ENCODE data around the gene CARMIL1.

DNA sequence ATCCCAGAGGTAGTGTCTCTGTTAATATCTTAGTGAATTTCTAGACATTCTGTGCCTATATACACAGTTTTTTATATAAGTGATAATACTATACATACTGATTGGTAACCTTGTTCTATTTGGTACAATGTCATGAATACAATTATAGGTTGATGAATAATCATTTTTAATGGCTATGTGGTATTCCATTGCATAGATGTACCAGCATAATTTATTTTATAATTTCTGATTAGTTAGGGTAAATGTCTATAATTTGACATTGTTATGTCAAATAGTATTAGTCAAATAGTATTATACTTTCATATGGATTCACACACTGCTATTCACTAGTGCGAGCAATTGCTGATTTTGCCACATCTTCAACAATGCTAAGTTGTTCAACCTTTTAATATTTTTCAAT, 262.1 kb downstream of the CARMIL1 start:
- TF ChIP-seq, protein P1, sequence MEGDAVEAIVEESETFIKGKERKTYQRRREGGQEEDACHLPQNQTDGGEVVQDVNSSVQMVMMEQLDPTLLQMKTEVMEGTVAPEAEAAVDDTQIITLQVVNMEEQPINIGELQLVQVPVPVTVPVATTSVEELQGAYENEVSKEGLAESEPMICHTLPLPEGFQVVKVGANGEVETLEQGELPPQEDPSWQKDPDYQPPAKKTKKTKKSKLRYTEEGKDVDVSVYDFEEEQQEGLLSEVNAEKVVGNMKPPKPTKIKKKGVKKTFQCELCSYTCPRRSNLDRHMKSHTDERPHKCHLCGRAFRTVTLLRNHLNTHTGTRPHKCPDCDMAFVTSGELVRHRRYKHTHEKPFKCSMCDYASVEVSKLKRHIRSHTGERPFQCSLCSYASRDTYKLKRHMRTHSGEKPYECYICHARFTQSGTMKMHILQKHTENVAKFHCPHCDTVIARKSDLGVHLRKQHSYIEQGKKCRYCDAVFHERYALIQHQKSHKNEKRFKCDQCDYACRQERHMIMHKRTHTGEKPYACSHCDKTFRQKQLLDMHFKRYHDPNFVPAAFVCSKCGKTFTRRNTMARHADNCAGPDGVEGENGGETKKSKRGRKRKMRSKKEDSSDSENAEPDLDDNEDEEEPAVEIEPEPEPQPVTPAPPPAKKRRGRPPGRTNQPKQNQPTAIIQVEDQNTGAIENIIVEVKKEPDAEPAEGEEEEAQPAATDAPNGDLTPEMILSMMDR (tag by site-specific recombination; IDR thresholded peaks at IDR 0.05) = no peak
- TF ChIP-seq, protein P2, sequence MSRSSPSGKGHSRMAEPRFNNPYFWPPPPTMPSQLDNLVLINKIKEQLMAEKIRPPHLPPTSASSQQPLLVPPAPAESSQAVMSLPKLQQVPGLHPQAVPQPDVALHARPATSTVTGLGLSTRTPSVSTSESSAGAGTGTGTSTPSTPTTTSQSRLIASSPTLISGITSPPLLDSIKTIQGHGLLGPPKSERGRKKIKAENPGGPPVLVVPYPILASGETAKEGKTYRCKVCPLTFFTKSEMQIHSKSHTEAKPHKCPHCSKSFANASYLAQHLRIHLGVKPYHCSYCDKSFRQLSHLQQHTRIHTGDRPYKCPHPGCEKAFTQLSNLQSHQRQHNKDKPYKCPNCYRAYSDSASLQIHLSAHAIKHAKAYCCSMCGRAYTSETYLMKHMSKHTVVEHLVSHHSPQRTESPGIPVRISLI (tag by site-specific recombination; IDR thresholded peaks at IDR 0.05) = no peak
- TF ChIP-seq KLF10 (tag by site-specific recombination; IDR thresholded peaks at IDR 0.05) (no peak), ZSCAN30 (tag by site-specific recombination; IDR thresholded peaks at IDR 0.05) (no peak), ZNF292 (tag by site-specific recombination; IDR thresholded peaks at IDR 0.05; ENCODE audit: borderline replicate concordance, low read depth) (no peak), ZBTB20 (tag by site-specific recombination; IDR thresholded peaks at IDR 0.05) (no peak), ZNF768 (tag by site-specific recombination; IDR thresholded peaks at IDR 0.05) (no peak), ZNF473 (tag by site-specific recombination; IDR thresholded peaks at IDR 0.05) (no peak), RBAK (tag by site-specific recombination; IDR thresholded peaks at IDR 0.05) (no peak), YY1 (tag by site-specific recombination; IDR thresholded peaks at IDR 0.05) (no peak)
- TF ChIP-seq, protein P3, sequence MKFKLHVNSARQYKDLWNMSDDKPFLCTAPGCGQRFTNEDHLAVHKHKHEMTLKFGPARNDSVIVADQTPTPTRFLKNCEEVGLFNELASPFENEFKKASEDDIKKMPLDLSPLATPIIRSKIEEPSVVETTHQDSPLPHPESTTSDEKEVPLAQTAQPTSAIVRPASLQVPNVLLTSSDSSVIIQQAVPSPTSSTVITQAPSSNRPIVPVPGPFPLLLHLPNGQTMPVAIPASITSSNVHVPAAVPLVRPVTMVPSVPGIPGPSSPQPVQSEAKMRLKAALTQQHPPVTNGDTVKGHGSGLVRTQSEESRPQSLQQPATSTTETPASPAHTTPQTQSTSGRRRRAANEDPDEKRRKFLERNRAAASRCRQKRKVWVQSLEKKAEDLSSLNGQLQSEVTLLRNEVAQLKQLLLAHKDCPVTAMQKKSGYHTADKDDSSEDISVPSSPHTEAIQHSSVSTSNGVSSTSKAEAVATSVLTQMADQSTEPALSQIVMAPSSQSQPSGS (tag by site-specific recombination; IDR thresholded peaks at IDR 0.05; ENCODE audit: low read depth) = no peak
- TF ChIP-seq, protein P4, sequence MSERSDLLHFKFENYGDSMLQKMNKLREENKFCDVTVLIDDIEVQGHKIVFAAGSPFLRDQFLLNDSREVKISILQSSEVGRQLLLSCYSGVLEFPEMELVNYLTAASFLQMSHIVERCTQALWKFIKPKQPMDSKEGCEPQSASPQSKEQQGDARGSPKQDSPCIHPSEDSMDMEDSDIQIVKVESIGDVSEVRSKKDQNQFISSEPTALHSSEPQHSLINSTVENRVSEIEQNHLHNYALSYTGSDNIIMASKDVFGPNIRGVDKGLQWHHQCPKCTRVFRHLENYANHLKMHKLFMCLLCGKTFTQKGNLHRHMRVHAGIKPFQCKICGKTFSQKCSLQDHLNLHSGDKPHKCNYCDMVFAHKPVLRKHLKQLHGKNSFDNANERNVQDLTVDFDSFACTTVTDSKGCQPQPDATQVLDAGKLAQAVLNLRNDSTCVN (tag by site-specific recombination; optimal IDR thresholded peaks at IDR 0.05) = no peak
- TF ChIP-seq, protein P5, sequence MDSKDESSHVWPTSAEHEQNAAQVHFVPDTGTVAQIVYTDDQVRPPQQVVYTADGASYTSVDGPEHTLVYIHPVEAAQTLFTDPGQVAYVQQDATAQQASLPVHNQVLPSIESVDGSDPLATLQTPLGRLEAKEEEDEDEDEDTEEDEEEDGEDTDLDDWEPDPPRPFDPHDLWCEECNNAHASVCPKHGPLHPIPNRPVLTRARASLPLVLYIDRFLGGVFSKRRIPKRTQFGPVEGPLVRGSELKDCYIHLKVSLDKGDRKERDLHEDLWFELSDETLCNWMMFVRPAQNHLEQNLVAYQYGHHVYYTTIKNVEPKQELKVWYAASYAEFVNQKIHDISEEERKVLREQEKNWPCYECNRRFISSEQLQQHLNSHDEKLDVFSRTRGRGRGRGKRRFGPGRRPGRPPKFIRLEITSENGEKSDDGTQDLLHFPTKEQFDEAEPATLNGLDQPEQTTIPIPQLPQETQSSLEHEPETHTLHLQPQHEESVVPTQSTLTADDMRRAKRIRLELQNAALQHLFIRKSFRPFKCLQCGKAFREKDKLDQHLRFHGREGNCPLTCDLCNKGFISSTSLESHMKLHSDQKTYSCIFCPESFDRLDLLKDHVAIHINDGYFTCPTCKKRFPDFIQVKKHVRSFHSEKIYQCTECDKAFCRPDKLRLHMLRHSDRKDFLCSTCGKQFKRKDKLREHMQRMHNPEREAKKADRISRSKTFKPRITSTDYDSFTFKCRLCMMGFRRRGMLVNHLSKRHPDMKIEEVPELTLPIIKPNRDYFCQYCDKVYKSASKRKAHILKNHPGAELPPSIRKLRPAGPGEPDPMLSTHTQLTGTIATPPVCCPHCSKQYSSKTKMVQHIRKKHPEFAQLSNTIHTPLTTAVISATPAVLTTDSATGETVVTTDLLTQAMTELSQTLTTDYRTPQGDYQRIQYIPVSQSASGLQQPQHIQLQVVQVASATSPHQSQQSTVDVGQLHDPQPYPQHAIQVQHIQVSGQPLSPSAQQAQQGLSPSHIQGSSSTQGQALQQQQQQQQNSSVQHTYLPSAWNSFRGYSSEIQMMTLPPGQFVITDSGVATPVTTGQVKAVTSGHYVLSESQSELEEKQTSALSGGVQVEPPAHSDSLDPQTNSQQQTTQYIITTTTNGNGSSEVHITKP (tag by site-specific recombination; IDR thresholded peaks at IDR 0.05) = no peak
